Endothelial cell of umbilical vein (primary cell): ENCODE data around the gene SIPA1L3. TPM values are rescaled to one million over a fixed set of nuclear protein-coding genes. Genes with fewer than 3 reads are reported as not detected.

Experiments used
- BruUV-seq: library from RNA; stranded (reverse); fragments of 400-500 nt; replicated peaks from 2 replicates; lab custom pipeline; 2021; lab: Mats Ljungman, UMichigan
- CTCF ChIA-PET: fragments of 300-600, 350-600 bp; sonication (Branson Sonifier 250); formaldehyde crosslinking; loops from one replicate; lab custom pipeline; 2021; ENCODE audit warnings: antibody characterized with exemption, inconsistent platforms; lab: Charles Lee
- POLR2A ChIA-PET: fragments of 300-600, 350-600 bp; sonication (Branson Sonifier 250); formaldehyde crosslinking; loops from one replicate; lab custom pipeline; 2021; ENCODE audit warnings: antibody characterized with exemption, inconsistent platforms; lab: Charles Lee
- DNase-seq: peaks from one replicate; pipeline ENCODE4 v3.0.0-alpha.2; 2011; ENCODE audit warnings: low read depth, low spot score
- FAIRE-seq: peaks from 2 replicates; lab custom pipeline; 2011; peaks lifted over from hg19 to GRCh38; lab: Jason Lieb, UNC
- H2AFZ ChIP-seq: 2 replicates; pipeline ENCODE4 v1.6.0; 2012; ENCODE audit warnings: low read depth, low read length, control low read depth, inconsistent platforms
- H3K27ac ChIP-seq: 2 replicates; pipeline ENCODE4 v1.5.1; 2011; ENCODE audit warnings: low read depth, mild to moderate bottlenecking, control low read depth, low read length, moderate library complexity; ENCODE audit not compliant: insufficient read depth
- H3K27me3 ChIP-seq, 2 experiments: 2 replicates each; pipeline versions ENCODE4 v1.6.0 to v1.6.1; 2011; ENCODE audit warnings: low read length in 2 of 2, mixed read lengths in 1 of 2; ENCODE audit not compliant: control insufficient read depth in 2 of 2, insufficient read depth in 2 of 2
- H3K36me3 ChIP-seq, 2 experiments: 2 replicates in 1 of 2; 3 replicates in 1 of 2; pipeline ENCODE4 v1.5.1; 2011; ENCODE audit warnings: low read length in 2 of 2, mild to moderate bottlenecking in 1 of 2, moderate library complexity in 1 of 2; ENCODE audit not compliant: control insufficient read depth in 2 of 2, insufficient read depth in 2 of 2; ENCODE audit errors: extremely low read depth in 1 of 2
- H3K4me1 ChIP-seq: 3 replicates; pipeline ENCODE4 v1.5.1; 2011; ENCODE audit warnings: mild to moderate bottlenecking, low read length; ENCODE audit not compliant: control insufficient read depth, insufficient read depth; ENCODE audit errors: extremely low read depth
- H3K4me2 ChIP-seq: 2 replicates; pipeline ENCODE4 v1.6.1; 2011; ENCODE audit warnings: low read length, control low read depth, mixed read lengths; ENCODE audit not compliant: insufficient read depth
- H3K4me3 ChIP-seq, 3 experiments: fragments of 200-600 bp in 1 of 3; sonication (generic), shearing (Covaris generic) in 1 of 3; replicated peaks in 1 of 3; 2 replicates each; pipeline ENCODE4 v1.5.1; 2011 to 2016; ENCODE audit warnings: control low read depth in 3 of 3, low read length in 3 of 3, mild to moderate bottlenecking in 2 of 3, inconsistent platforms in 1 of 3, low read depth in 1 of 3, moderate library complexity in 1 of 3; ENCODE audit not compliant: insufficient read depth in 1 of 3
- H3K79me2 ChIP-seq: 2 replicates; pipeline ENCODE4 v1.6.0; 2012; ENCODE audit warnings: low read length, inconsistent platforms; ENCODE audit not compliant: control insufficient read depth, insufficient read depth
- H3K9ac ChIP-seq: replicated peaks from 2 replicates; pipeline ENCODE3; 2011; ENCODE audit warnings: low read length, control low read depth; ENCODE audit not compliant: insufficient read depth; ENCODE audit errors: extremely low read depth
- H3K9me1 ChIP-seq: replicated peaks from 3 replicates; pipeline ENCODE4 v1.6.0; 2011; ENCODE audit warnings: mild to moderate bottlenecking, low read length; ENCODE audit not compliant: control insufficient read depth, insufficient read depth; ENCODE audit errors: extremely low read depth
- H3K9me3 ChIP-seq: replicated peaks from 2 replicates; pipeline ENCODE4 v1.5.1; 2012; ENCODE audit warnings: low read length, inconsistent platforms; ENCODE audit not compliant: control insufficient read depth, insufficient read depth
- H4K20me1 ChIP-seq: replicated peaks from 2 replicates; pipeline ENCODE3; 2011; ENCODE audit warnings: mild to moderate bottlenecking, low read length; ENCODE audit not compliant: control insufficient read depth, insufficient read depth; ENCODE audit errors: extremely low read depth
- EZH2 ChIP-seq: IDR thresholded peaks from 2 replicates; pipeline ENCODE4 v1.6.1; 2012; ENCODE audit warnings: borderline replicate concordance, low read depth, mild to moderate bottlenecking, moderate library complexity, low read length, inconsistent platforms; ENCODE audit not compliant: severe bottlenecking
- FOS ChIP-seq: IDR thresholded peaks from 2 replicates; pipeline ENCODE4 v1.6.1; 2011; ENCODE audit warnings: mild to moderate bottlenecking, low read length, moderate library complexity, borderline replicate concordance; ENCODE audit not compliant: insufficient read depth
- GATA2 ChIP-seq: IDR thresholded peaks from 2 replicates; pipeline ENCODE4 v1.7.0; 2011; ENCODE audit warnings: low read depth, mild to moderate bottlenecking, moderate library complexity, mixed read lengths, low read length; ENCODE audit not compliant: insufficient read length, insufficient read depth
- JUN ChIP-seq: IDR thresholded peaks from 2 replicates; pipeline ENCODE4 v1.6.1; 2011; ENCODE audit warnings: borderline replicate concordance, low read depth; ENCODE audit not compliant: insufficient read length, insufficient read depth
- MYC ChIP-seq: IDR thresholded peaks from one replicate; pipeline ENCODE4 v1.6.1; 2011; ENCODE audit warnings: mild to moderate bottlenecking, low read depth, low read length
- POLR2A ChIP-seq: IDR thresholded peaks from 2 replicates; pipeline ENCODE4 v1.6.1; 2012; ENCODE audit warnings: low read depth, mild to moderate bottlenecking, control low read depth, low read length
- POLR2AphosphoS5 ChIP-seq: IDR thresholded peaks from 2 replicates; pipeline ENCODE4 v1.6.1; 2012; ENCODE audit warnings: low read depth, mild to moderate bottlenecking, control low read depth, low read length, moderate library complexity; ENCODE audit not compliant: insufficient read depth
- dilution Hi-C: fragments of 300-500 bp; cut with MboI; formaldehyde crosslinking; loops from one replicate; pipeline ENCODE4 v1.15.0; 2019; ENCODE audit warnings: low sequenced_read_pairs; ENCODE audit not compliant: extremely low pct_ligation_motif_present
- intact Hi-C: fragments of 100-400 bp; cut with micrococcal nuclease; formaldehyde crosslinking; loops from one replicate; pipeline ENCODE4 v1.10.0; 2022
- polyA plus RNA-seq, 4 experiments: library from polyadenylated mRNA; depleted of rRNA in 3 of 4; stranded (reverse) in 3 of 4; unstranded in 1 of 4; fragments of >200 nt; gene quantifications; 2 replicates each; pipeline versions ENCODE4 v1.2.1 to v1.2.3, GENCODE V29; 2011 to 2012; ENCODE audit warnings: missing spikeins in 1 of 4
- total RNA-seq: library from RNA; stranded (reverse); gene quantifications from 2 replicates; pipeline ENCODE4 v1.2.3, GENCODE V29; 2021

SIPA1L3 gene
- total and polyA plus RNA-seq, 2 donors (not counting 3 experiments of a cell fraction or from before 2014, with no cell fraction given) = 14.2 to 47.2 TPM

DNA sequence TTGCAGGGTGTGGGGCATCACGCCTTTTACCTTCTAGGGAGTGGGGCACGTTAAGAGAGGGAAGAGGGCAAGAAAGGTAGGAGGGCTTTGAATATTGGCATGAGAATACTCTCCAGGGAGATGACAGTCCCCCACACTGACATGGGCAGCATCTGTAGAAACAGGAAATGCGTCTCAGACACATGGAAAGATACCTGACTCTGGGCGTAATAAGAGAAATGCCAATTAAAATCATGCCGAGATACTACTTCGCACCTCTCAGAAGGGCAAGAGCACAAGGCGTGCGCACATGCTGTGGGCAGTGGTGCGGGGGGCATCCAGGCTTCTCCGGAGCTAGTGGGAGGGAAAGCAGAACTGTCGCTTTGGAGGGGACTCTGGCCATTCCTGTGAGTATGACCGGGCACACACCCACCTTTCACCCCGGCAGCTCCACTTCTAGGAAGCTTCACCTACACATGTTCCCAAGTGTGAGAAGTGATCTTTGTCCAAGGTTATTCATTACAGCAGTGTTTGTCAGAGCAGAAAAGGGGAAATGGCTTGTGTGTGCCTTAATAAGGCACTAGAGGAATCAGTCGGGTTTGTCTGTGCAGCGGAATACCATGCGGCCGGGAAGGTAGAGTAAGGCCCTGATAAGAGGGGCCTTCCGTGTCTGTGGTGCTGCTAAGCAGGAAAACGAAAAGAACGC lies 99.5 kb downstream of the SIPA1L3 start:
- peaks cover 33% of the 10 kb centered on the region for H3K4me1 ChIP-seq
- TF ChIP-seq POLR2AphosphoS5 (no peak), EZH2 (no peak), JUN (no peak), GATA2 (no peak), FOS (no peak), POLR2A (no peak)
- H3K27me3 ChIP-seq = no peaks in the 10 kb centered on the region
- no peak overlapping the region for H3K4me3 ChIP-seq
- H3K9ac ChIP-seq = no peak overlapping the region
- peaks cover 13% of the 10 kb centered on the region for H3K79me2 ChIP-seq
- no peaks in the 10 kb centered on the region for H3K9me1 ChIP-seq
- no peaks in the 10 kb centered on the region for H3K36me3 ChIP-seq
- FAIRE-seq (no peak), DNase-seq (no peak)
- POLR2A ChIA-PET = no interaction called here
- no peak overlapping the region for H3K4me2 ChIP-seq
- no TSS peak for BruUV-seq
- intact Hi-C loops = loop anchor here (10.0 kb wide), 1 partner anchor 218 kb away; the partner anchor contains the start of gene DPF1
- no peak overlapping the region for H3K27ac ChIP-seq
- H2AFZ ChIP-seq = no peak overlapping the region
- no peaks in the 10 kb centered on the region for H4K20me1 ChIP-seq
- dilution Hi-C loops = no loop called here
- CTCF ChIA-PET = no interaction called here
- H3K9me3 ChIP-seq = no peaks in the 10 kb centered on the region

- no peak overlapping the region for H2AFZ ChIP-seq
- DNase-seq (no peak), FAIRE-seq (no peak)
- H3K27ac ChIP-seq = no peak overlapping the region
- H3K4me3 ChIP-seq = no peak overlapping the region
- H3K79me2 ChIP-seq = peaks cover 13% of the 10 kb centered on the region
- H3K36me3 ChIP-seq = no peaks in the 10 kb centered on the region
- H3K9me3 ChIP-seq = no peaks in the 10 kb centered on the region
- intact Hi-C loops (loop anchor here (10.0 kb wide), 1 partner anchor 215 kb away; the partner anchor contains the start of gene DPF1), dilution Hi-C loops (no loop called here)
- H3K4me2 ChIP-seq = no peak overlapping the region
- BruUV-seq = no TSS peak
- ChIA-PET POLR2A (no interaction called here), CTCF (interaction anchor here (1.1 kb wide), 1 partner anchor 107 kb away, joined by 3 read pairs; no protein-coding TSS in a partner anchor)
- peaks cover 12% of the 10 kb centered on the region for H3K4me1 ChIP-seq
- no peak overlapping the region for H3K9ac ChIP-seq
- no peaks in the 10 kb centered on the region for H4K20me1 ChIP-seq
- TF ChIP-seq MYC (no peak), POLR2A (no peak), JUN (no peak), EZH2 (no peak)
- H3K9me1 ChIP-seq = no peaks in the 10 kb centered on the region
- H3K27me3 ChIP-seq = no peaks in the 10 kb centered on the region
These were observed 102.7 kb downstream of the SIPA1L3 start for GRCh38 chr19:38009650-38010242.
